Nephron progenitor cell (in vitro differentiated cells): ENCODE data around the gene ADGRG2.
A peak's percentile ranks its signal among the peaks of the same experiment; 100 is the strongest.
"Not testable (repeated sequence)": the region's sequence is repeated elsewhere in the genome, so short reads cannot be mapped to it uniquely, and the experiment has no call there.

Experiments used
- DNase-seq: peaks from one replicate; pipeline ENCODE4 v3.0.0; 2021
- H3K27ac Mint-ChIP-seq: 2 replicates; pipeline ENCODE4 v1.8.0; 2021; ENCODE audit warnings: mild to moderate bottlenecking, moderate library complexity, mixed read lengths
- H3K27me3 Mint-ChIP-seq: 2 replicates; pipeline ENCODE4 v1.8.0; 2021; ENCODE audit warnings: mild to moderate bottlenecking, low read depth, mixed read lengths; ENCODE audit not compliant: poor library complexity
- H3K36me3 Mint-ChIP-seq: 2 replicates; pipeline ENCODE4 v1.8.0; 2021; ENCODE audit warnings: low read depth, mixed read lengths
- H3K4me1 Mint-ChIP-seq: 2 replicates; pipeline ENCODE4 v1.8.0; 2021; ENCODE audit warnings: mixed read lengths
- H3K4me3 Mint-ChIP-seq: 2 replicates; pipeline ENCODE4 v1.8.0; 2021; ENCODE audit warnings: mild to moderate bottlenecking, moderate library complexity, mixed read lengths
- H3K9me3 Mint-ChIP-seq: 2 replicates; pipeline ENCODE4 v1.8.0; 2021; ENCODE audit warnings: mild to moderate bottlenecking, moderate library complexity, mixed read lengths
- CTCF ChIP-seq: fragments of 200-600 bp; sonication (generic); IDR thresholded peaks from 2 replicates; pipeline ENCODE4 v1.5.0; 2021; ENCODE audit warnings: antibody characterized with exemption

ADGRG2 gene

GRCh38 chrX:18981124-18981807 is 141.0 kb downstream of the ADGRG2 start:
- H3K4me1 Mint-ChIP-seq: peaks cover 5% of the 10 kb centered on the region
- H3K36me3 Mint-ChIP-seq: no peaks in the 10 kb centered on the region

GRCh38 chrX:18980262-18980661 is 142.0 kb downstream of the ADGRG2 start:
- not testable (repeated sequence) for H3K36me3 Mint-ChIP-seq, H3K4me3 Mint-ChIP-seq, H3K27ac Mint-ChIP-seq, DNase-seq, H3K4me1 Mint-ChIP-seq, H3K27me3 Mint-ChIP-seq
- peaks cover 26% of the 10 kb centered on the region for H3K9me3 Mint-ChIP-seq

More at GRCh38 chrX:18981124-18981807, 141.0 kb downstream of the ADGRG2 start:
- peaks cover 23% of the 10 kb centered on the region for H3K9me3 Mint-ChIP-seq
- DNase-seq: no peak
- H3K27ac Mint-ChIP-seq: no peak overlapping the region
- H3K27me3 Mint-ChIP-seq: no peaks in the 10 kb centered on the region
- H3K4me3 Mint-ChIP-seq: no peak overlapping the region
- no peak for TF ChIP-seq CTCF

- peaks cover 27% of the 10 kb centered on the region for H3K36me3 Mint-ChIP-seq
- no peak overlapping the region for H3K27ac Mint-ChIP-seq
- H3K9me3 Mint-ChIP-seq: peaks cover 41% of the 10 kb centered on the region
- DNase-seq: no peak
- peaks cover 12% of the 10 kb centered on the region for H3K4me1 Mint-ChIP-seq
- no peak overlapping the region for H3K4me3 Mint-ChIP-seq
- H3K27me3 Mint-ChIP-seq: peaks cover 2% of the 10 kb centered on the region
- TF ChIP-seq CTCF: no peak
Observed at GRCh38 chrX:18974993-18975392, 147.3 kb downstream of the ADGRG2 start.

- DNase-seq: no peak
- no peak for TF ChIP-seq CTCF
- peaks cover 44% of the 10 kb centered on the region for H3K9me3 Mint-ChIP-seq
- H3K36me3 Mint-ChIP-seq: peaks cover 27% of the 10 kb centered on the region
- H3K4me3 Mint-ChIP-seq: no peak overlapping the region
- peaks cover 12% of the 10 kb centered on the region for H3K4me1 Mint-ChIP-seq
- peaks cover 2% of the 10 kb centered on the region for H3K27me3 Mint-ChIP-seq
- H3K27ac Mint-ChIP-seq: peak overlapping the region; percentile 25
Observed at GRCh38 chrX:18973527-18974192, 148.6 kb downstream of the ADGRG2 start.

- H3K36me3 Mint-ChIP-seq: peaks cover 27% of the 10 kb centered on the region
- H3K4me3 Mint-ChIP-seq: no peak overlapping the region
- peaks cover 12% of the 10 kb centered on the region for H3K4me1 Mint-ChIP-seq
- H3K27ac Mint-ChIP-seq: no peak overlapping the region
- no peak for DNase-seq
- H3K27me3 Mint-ChIP-seq: peaks cover 2% of the 10 kb centered on the region
- peaks cover 48% of the 10 kb centered on the region for H3K9me3 Mint-ChIP-seq
- no peak for TF ChIP-seq CTCF
Observed at GRCh38 chrX:18971506-18971905, 150.8 kb downstream of the ADGRG2 start.

- TF ChIP-seq CTCF: no peak
- DNase-seq: no peak
- H3K4me3 Mint-ChIP-seq: no peak overlapping the region
- H3K36me3 Mint-ChIP-seq: peaks cover 24% of the 10 kb centered on the region
- no peak overlapping the region for H3K27ac Mint-ChIP-seq
- H3K27me3 Mint-ChIP-seq: peaks cover 2% of the 10 kb centered on the region
- H3K9me3 Mint-ChIP-seq: peaks cover 50% of the 10 kb centered on the region
- peaks cover 12% of the 10 kb centered on the region for H3K4me1 Mint-ChIP-seq
Observed at GRCh38 chrX:18970465-18970864, 151.8 kb downstream of the ADGRG2 start.
